Vagina (tissue), 2 donors: ENCODE data around the gene BCR.

Experiments used
- CTCF ChIP-seq, 3 experiments: fragments of 450-650 bp in 2 of 3; fragments of 200-600 bp in 1 of 3; sonication (generic) in 1 of 3; IDR thresholded peaks; one replicate each; pipeline ENCODE4 v1.5.1; 2017 to 2019; ENCODE audit warnings: antibody characterized with exemption in 3 of 3, mild to moderate bottlenecking in 2 of 3, moderate library complexity in 2 of 3
- POLR2AphosphoS5 ChIP-seq, 2 donors: sonication (generic); formaldehyde crosslinking; IDR thresholded peaks; one replicate each; pipeline ENCODE4 v1.9.0; 2017; ENCODE audit warnings: antibody characterized with exemption in 2 of 2, mild to moderate bottlenecking in 2 of 2, low read depth in 1 of 2; ENCODE audit not compliant: insufficient read depth in 1 of 2

DNA sequence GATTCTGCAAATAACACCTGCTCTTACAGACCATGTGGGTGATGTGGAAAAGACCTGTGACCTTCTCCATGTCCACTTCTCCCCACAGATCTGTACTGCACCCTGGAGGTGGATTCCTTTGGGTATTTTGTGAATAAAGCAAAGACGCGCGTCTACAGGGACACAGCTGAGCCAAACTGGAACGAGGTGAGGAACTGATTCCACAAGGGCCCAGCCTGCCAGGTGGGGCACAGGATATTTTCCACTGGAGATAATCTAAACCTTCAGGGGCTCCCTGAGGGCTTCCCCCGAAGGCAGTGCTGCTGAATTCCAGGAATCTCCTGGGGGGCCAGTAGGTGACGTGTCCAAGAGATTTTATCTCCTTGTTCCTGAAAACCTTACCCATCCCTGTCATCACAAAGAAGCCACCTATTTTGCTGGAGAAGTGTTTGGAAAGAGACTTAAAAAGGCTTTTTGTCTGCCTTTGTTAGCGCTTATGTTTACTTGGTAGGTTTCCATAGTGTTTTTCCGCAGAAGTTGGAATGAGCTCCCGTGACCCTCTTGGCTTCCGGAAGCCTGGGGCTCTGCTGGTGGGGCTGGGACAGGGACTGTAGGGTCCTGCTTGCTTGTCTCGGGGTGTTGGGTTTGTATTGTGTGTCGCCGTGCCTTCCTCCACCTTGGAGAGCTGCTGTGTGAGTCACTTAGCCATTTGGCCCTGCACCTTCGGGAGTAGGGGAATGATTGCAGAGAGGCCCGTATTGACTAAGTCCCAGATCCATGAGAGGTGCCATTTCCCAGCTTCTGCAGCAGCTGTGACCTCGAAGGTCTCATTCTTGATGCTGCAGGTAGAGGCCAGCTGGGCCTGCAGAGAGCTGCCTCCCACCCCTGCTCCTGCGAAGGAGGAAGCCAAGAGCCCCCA lies 112.4 kb downstream of the BCR start:
- TF ChIP-seq POLR2AphosphoS5 (IDR thresholded peaks at IDR 0.05; ENCODE audit: insufficient read depth in 1 of 2, low read depth in 1 of 2) (no peak), CTCF (IDR thresholded peaks at IDR 0.05) (no peak)
